Heart left ventricle (tissue), 16 donors: ENCODE results near the gene PIGZ. TPM values are rescaled to one million over a fixed set of nuclear protein-coding genes. Genes with fewer than 3 reads are reported as not detected.

Experiments used
- ATAC-seq, 4 donors: fragments of 200-7000 bp; cut with Tn5 transposase; one replicate each; pipeline ENCODE4 v1.9.1; 2020 to 2022; ENCODE audit warnings: moderate library complexity in 4 of 4, mild to moderate bottlenecking in 3 of 4, moderate number of reproducible peaks in 1 of 4
- DNase-seq, 5 donors: peaks; one replicate each; pipeline ENCODE4 v3.0.0-alpha.2; 2020
- H3K27ac ChIP-seq, 12 donors: fragments of 200-600 bp; sonication (generic) in 4 of 12; one replicate each; pipeline versions ENCODE4 v1.5.0 to v1.8.0; 2016 to 2022; ENCODE audit warnings: mild to moderate bottlenecking in 2 of 12
- H3K27me3 ChIP-seq, 9 donors: fragments of 200-600 bp; sonication (generic) in 2 of 9; one replicate each; pipeline versions ENCODE4 v1.5.1 to v1.8.0; 2016 to 2022; ENCODE audit warnings: mild to moderate bottlenecking in 3 of 9
- H3K36me3 ChIP-seq, 9 donors: fragments of 200-600 bp; sonication (generic) in 2 of 9; one replicate each; pipeline versions ENCODE4 v1.5.0 to v1.8.0; 2018 to 2022; ENCODE audit warnings: mild to moderate bottlenecking in 2 of 9
- H3K4me1 ChIP-seq, 12 donors: fragments of 200-600 bp; sonication (generic) in 4 of 12; one replicate each; pipeline versions ENCODE4 v1.5.0 to v1.8.0; 2016 to 2022; ENCODE audit warnings: mild to moderate bottlenecking in 3 of 12
- H3K4me3 ChIP-seq, 12 donors: fragments of 200-600 bp; sonication (generic) in 4 of 12; one replicate each; pipeline versions ENCODE4 v1.5.0 to v1.8.0; 2017 to 2022; ENCODE audit warnings: mild to moderate bottlenecking in 9 of 12, moderate library complexity in 4 of 12
- H3K9me3 ChIP-seq, 12 donors: fragments of 200-600 bp; sonication (generic) in 4 of 12; one replicate each; pipeline versions ENCODE4 v1.5.0 to v1.8.0; 2016 to 2022; ENCODE audit warnings: mild to moderate bottlenecking in 1 of 12
- POLR2A ChIP-seq, 2 donors: fragments of 450-650 bp; IDR thresholded peaks; one replicate each; pipeline ENCODE4 v1.6.1; 2017; ENCODE audit warnings: antibody characterized with exemption in 2 of 2, mild to moderate bottlenecking in 2 of 2, moderate library complexity in 2 of 2
- WGBS, 4 donors: extraction: QIAGEN DNeasy Blood & Tissue Kit in 2 of 4; methylation state at CpG; one replicate each; pipeline versions ENCODE4 v1.1.5 to v1.1.7; 2013 to 2018; 5-methylcytosine and 5-hydroxymethylcytosine counted together
- intact Hi-C, 10 donors: fragments of 100-400 bp; cut with DNase I; formaldehyde crosslinking; loops; one replicate each; pipeline versions ENCODE4 v1.11.1 to v1.14.2; 2022
- polyA plus RNA-seq, 2 donors: library from polyadenylated mRNA; stranded (reverse); fragments of 200-250 nt; gene quantifications; one replicate each; pipeline ENCODE4 v1.2.3, GENCODE V29; 2013
- total RNA-seq, 9 donors: library from RNA; depleted of rRNA in 2 of 9; stranded (reverse); fragments of >200 nt in 2 of 9; fragmentation: NEBNext Ultra II Directional in 3 of 9; extraction: Animal tissue kit (Norgen Biotek cat#: 25700) in 3 of 9; gene quantifications; one replicate each; pipeline versions ENCODE4 v1.1.0 to v1.2.4, GENCODE V29; 2016 to 2023
- TF ChIP-seq, protein P1 (sequence below), 12 donors: fragments of 200-600 bp; sonication (generic) in 4 of 12; IDR thresholded peaks; one replicate each; pipeline versions ENCODE4 v1.5.0 to v1.8.0; 2018 to 2022; ENCODE audit warnings: antibody characterized with exemption in 12 of 12, mild to moderate bottlenecking in 5 of 12
- donor health status: ischemic (EF 13 %, LVEDD 7.1; RV severe dilation, severe dysfunction).
- donor health status: healthy with polysubstance abuse.
- donor health status: DM: no; HTN: yes; CAD: no.
- donor health status: DM: no; HTN: no; CAD: no.
- donor health status: ischemic (EF 25% LVEDD 6.9; RV normal size, moderate dysfunction).
- donor health status: ischemic (EF 25% LVEDD 5.7; RV mildly dilated, moderate dysfunction).
- donor health status: healthy.
- donor health status: DM: yes; HTN: yes; CAD: no.
- donor health status: ischemic (EF 35%, LVEDD 5.7; RV mildly dilated, moderate dysfunction).
- donor health status: nonischemic (EF 11% LVEDD 7.7; RV severe dilation, severe dysfunction).
- donor health status: DM: yes; HTN: yes; CAD: no.
- donor health status: PGD.
- donor health status: ischemic (EF 29% LVEDD 5.4; RV normal size, mild dysfunction).
- donor health status: nonischemic (EF 23%, LVEDD 6.1; RV moderate dilation, normal function).

The PIGZ gene
- total and polyA plus RNA-seq, 11 donors, result 2.3 to 8.0 (median 5.9) TPM

GRCh38 chr3:196965804-196966173, 2.8 kb downstream of the PIGZ start:
- no peak for ATAC-seq
- Histone ChIP-seq H3K4me3 (no peak overlapping the region), H3K27ac (no peak overlapping the region), H3K36me3 (no peaks in the 10 kb centered on the region), H3K9me3 (no peaks in the 10 kb centered on the region), H3K4me1 (peaks cover 0 to 27% (median 10%) of the 10 kb centered on the region in 12 donors), H3K27me3 (no peaks in the 10 kb centered on the region)
- TF ChIP-seq, protein P1, sequence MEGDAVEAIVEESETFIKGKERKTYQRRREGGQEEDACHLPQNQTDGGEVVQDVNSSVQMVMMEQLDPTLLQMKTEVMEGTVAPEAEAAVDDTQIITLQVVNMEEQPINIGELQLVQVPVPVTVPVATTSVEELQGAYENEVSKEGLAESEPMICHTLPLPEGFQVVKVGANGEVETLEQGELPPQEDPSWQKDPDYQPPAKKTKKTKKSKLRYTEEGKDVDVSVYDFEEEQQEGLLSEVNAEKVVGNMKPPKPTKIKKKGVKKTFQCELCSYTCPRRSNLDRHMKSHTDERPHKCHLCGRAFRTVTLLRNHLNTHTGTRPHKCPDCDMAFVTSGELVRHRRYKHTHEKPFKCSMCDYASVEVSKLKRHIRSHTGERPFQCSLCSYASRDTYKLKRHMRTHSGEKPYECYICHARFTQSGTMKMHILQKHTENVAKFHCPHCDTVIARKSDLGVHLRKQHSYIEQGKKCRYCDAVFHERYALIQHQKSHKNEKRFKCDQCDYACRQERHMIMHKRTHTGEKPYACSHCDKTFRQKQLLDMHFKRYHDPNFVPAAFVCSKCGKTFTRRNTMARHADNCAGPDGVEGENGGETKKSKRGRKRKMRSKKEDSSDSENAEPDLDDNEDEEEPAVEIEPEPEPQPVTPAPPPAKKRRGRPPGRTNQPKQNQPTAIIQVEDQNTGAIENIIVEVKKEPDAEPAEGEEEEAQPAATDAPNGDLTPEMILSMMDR (IDR thresholded peaks at IDR 0.05), result no peak
- TF ChIP-seq POLR2A (IDR thresholded peaks at IDR 0.05), result no peak
- intact Hi-C loops, result loop anchor here in 5 of 10 donors (2.0 to 10.0 kb wide), 4 partner anchors 128 to 421 kb away; no protein-coding TSS in a partner anchor
- no peak for DNase-seq
- 89 to 95% (median 92%) methylated on average over 10 of the region's 10 CpGs for WGBS, 4 donors

GRCh38 chr3:196965112-196965803, 3.4 kb downstream of the PIGZ start:
- no peak for DNase-seq
- intact Hi-C loops, result loop anchor here in 4 of 10 donors (5.0 to 10.0 kb wide), 3 partner anchors 128 to 420 kb away; no protein-coding TSS in a partner anchor
- Histone ChIP-seq H3K4me3 (no peak overlapping the region), H3K36me3 (no peaks in the 10 kb centered on the region), H3K4me1 (peaks cover 0 to 27% (median 10%) of the 10 kb centered on the region in 12 donors), H3K27ac (no peak overlapping the region), H3K27me3 (no peaks in the 10 kb centered on the region), H3K9me3 (no peaks in the 10 kb centered on the region)
- WGBS, 4 donors, result 92 to 94% (median 93%) methylated on average over 11 of the region's 11 CpGs
- TF ChIP-seq POLR2A (IDR thresholded peaks at IDR 0.05), result no peak
- TF ChIP-seq, protein P1 (IDR thresholded peaks at IDR 0.05), result no peak
- no peak for ATAC-seq

DNA sequence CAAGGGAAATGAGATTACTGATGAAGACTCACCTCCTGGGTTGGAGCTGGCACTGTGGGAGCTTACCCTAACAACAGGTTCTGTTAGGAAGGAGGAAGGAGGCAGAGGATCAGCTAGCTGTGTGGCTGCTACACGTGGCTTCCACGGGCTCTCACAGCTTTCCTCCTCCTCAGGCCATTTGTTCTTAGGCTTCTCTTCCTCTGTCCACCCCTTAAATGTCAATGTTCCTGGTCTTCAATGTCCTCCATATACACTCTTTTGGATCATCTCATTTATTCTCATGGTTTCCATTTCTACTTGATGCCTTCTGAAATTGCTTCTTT, 5.0 kb downstream of the PIGZ start:
- DNase-seq, result no peak
- no peak overlapping the region for H3K4me3 ChIP-seq
- H3K4me1 ChIP-seq, result peaks cover 0 to 13% (median 9%) of the 10 kb centered on the region in 12 donors
- no peaks in the 10 kb centered on the region for H3K27me3 ChIP-seq
- H3K36me3 ChIP-seq, result no peaks in the 10 kb centered on the region
- 72 to 88% (median 84%) methylated on average over 2 of the region's 2 CpGs for WGBS, 4 donors
- no peak overlapping the region for H3K27ac ChIP-seq
- intact Hi-C loops, result loop anchor here in 1 of 10 donors (10.0 kb wide), 1 partner anchor 419 kb away; no protein-coding TSS in a partner anchor
- no peak for ATAC-seq
- TF ChIP-seq POLR2A (IDR thresholded peaks at IDR 0.05), result no peak
- TF ChIP-seq, protein P1 (IDR thresholded peaks at IDR 0.05), result no peak
- no peaks in the 10 kb centered on the region for H3K9me3 ChIP-seq

- H3K4me3 ChIP-seq, result no peak overlapping the region
- 83 to 94% (median 91%) methylated on average over 10 of the region's 10 CpGs for WGBS, 4 donors
- TF ChIP-seq POLR2A (IDR thresholded peaks at IDR 0.05), result no peak
- TF ChIP-seq, protein P1 (IDR thresholded peaks at IDR 0.05), result no peak
- DNase-seq, result no peak
- intact Hi-C loops, result loop anchor here in 1 of 10 donors (10.0 kb wide), 1 partner anchor 418 kb away; no protein-coding TSS in a partner anchor
- H3K27me3 ChIP-seq, result no peaks in the 10 kb centered on the region
- no peak for ATAC-seq
- H3K36me3 ChIP-seq, result no peaks in the 10 kb centered on the region
- H3K27ac ChIP-seq, result no peak overlapping the region
- peaks cover 0 to 10% (median 6%) of the 10 kb centered on the region in 12 donors for H3K4me1 ChIP-seq
- H3K9me3 ChIP-seq, result no peaks in the 10 kb centered on the region
Measured at GRCh38 chr3:196962930-196963630, 5.6 kb downstream of the PIGZ start.
